ENCODE results near the gene VAPB. TPM values are rescaled to one million over a fixed set of nuclear protein-coding genes. Genes with fewer than 3 reads are reported as not detected.

Gene VAPB
- 16.0 and 17.2 TPM in 2 replicates for total RNA-seq (ENCODE audit: low replicate concordance)

GRCh38 chr20:58388882-58389323 is at the start of gene VAPB:
TSS of gene VAPB (plus strand) at chr20:58389229. CDS start at chr20:58389460, 231 bp downstream.
- no peak for TF ChIP-seq CTCF (IDR thresholded peaks at IDR 0.05; ENCODE audit: insufficient read depth, low read length)
- peak; percentile 96 for DNase-seq (ENCODE audit: low read depth)
- peak within 1 kb of the TSS; percentile 96 for H3K4me3 ChIP-seq (ENCODE audit: low read depth, low read length)

- DNase-seq (ENCODE audit: low read depth), result no peak
- TF ChIP-seq CTCF (IDR thresholded peaks at IDR 0.05; ENCODE audit: insufficient read depth, low read length), result no peak
- no peak overlapping the region for H3K4me3 ChIP-seq (ENCODE audit: low read depth, low read length)
Measured at GRCh38 chr20:58339741-58340140, 49.3 kb upstream of the VAPB start.

GRCh38 chr20:58340151-58340550 is 48.9 kb upstream of the VAPB start:
- DNase-seq (ENCODE audit: low read depth), result no peak
- no peak overlapping the region for H3K4me3 ChIP-seq (ENCODE audit: low read depth, low read length)
- no peak for TF ChIP-seq CTCF (IDR thresholded peaks at IDR 0.05; ENCODE audit: insufficient read depth, low read length)

GRCh38 chr20:58340853-58341252 is 48.2 kb upstream of the VAPB start:
- no peak for DNase-seq (ENCODE audit: low read depth)
- no peak for TF ChIP-seq CTCF (IDR thresholded peaks at IDR 0.05; ENCODE audit: insufficient read depth, low read length)
- no peak overlapping the region for H3K4me3 ChIP-seq (ENCODE audit: low read depth, low read length)

GRCh38 chr20:58342104-58342945 is 46.7 kb upstream of the VAPB start:
- DNase-seq (ENCODE audit: low read depth), result peak; percentile 80
- H3K4me3 ChIP-seq (ENCODE audit: low read depth, low read length), result no peak overlapping the region
- no peak for TF ChIP-seq CTCF (IDR thresholded peaks at IDR 0.05; ENCODE audit: insufficient read depth, low read length)

- H3K4me3 ChIP-seq (ENCODE audit: low read depth, low read length), result no peak overlapping the region
- DNase-seq (ENCODE audit: low read depth), result peak; percentile 50
- no peak for TF ChIP-seq CTCF (IDR thresholded peaks at IDR 0.05; ENCODE audit: insufficient read depth, low read length)
Measured at GRCh38 chr20:58344741-58345140, 44.3 kb upstream of the VAPB start.

Measured in fibroblast of the aortic adventitia (primary cell).